Measurements from ENCODE around the gene TBC1D5. TPM values are rescaled to one million over a fixed set of nuclear protein-coding genes. Genes with fewer than 3 reads are reported as not detected.

The TBC1D5 gene
- total RNA-seq, 2 experiments from 2014 or later, result 54.4 to 57.2 TPM

GRCh38 chr3:17160597-17160996 lies 581.8 kb downstream of the TBC1D5 start:
- Mint-ChIP-seq H3K36me3 (ENCODE audit: low read depth) (peaks cover 17% of the 10 kb centered on the region), H3K27ac (no peak overlapping the region), H3K4me1 (ENCODE audit: low read depth) (peaks cover 6% of the 10 kb centered on the region), H3K4me3 (no peak overlapping the region), H3K9me3 (no peaks in the 10 kb centered on the region), H3K27me3 (ENCODE audit: low read depth) (no peaks in the 10 kb centered on the region)
- intact Hi-C loops (cut with micrococcal nuclease), result no loop called here
- DNase-seq, result no peak
- CTCF ChIA-PET, result no interaction called here

- Mint-ChIP-seq H3K36me3 (ENCODE audit: low read depth) (peaks cover 26% of the 10 kb centered on the region), H3K4me3 (no peak overlapping the region), H3K4me1 (ENCODE audit: low read depth) (peaks cover 6% of the 10 kb centered on the region), H3K27ac (no peak overlapping the region), H3K27me3 (ENCODE audit: low read depth) (no peaks in the 10 kb centered on the region), H3K9me3 (peaks cover 4% of the 10 kb centered on the region)
- CTCF ChIA-PET, result interaction anchor here (1.5 kb wide), 1 partner anchor 561 kb away, joined by 3 read pairs; no protein-coding TSS in a partner anchor
- intact Hi-C loops (cut with micrococcal nuclease), result loop anchor here (10.0 kb wide), 1 partner anchor 586 kb away; the partner anchor contains the start of gene TBC1D5
- DNase-seq, result peak; percentile 33
Measured at GRCh38 chr3:17158941-17159682, 583.3 kb downstream of the TBC1D5 start.

GRCh38 chr3:17157713-17158112 lies 584.7 kb downstream of the TBC1D5 start:
- peaks cover 8% of the 10 kb centered on the region for H3K4me1 Mint-ChIP-seq (ENCODE audit: low read depth)
- H3K27ac Mint-ChIP-seq, result no peak overlapping the region
- no peak overlapping the region for H3K4me3 Mint-ChIP-seq
- CTCF ChIA-PET, result no interaction called here
- H3K27me3 Mint-ChIP-seq (ENCODE audit: low read depth), result no peaks in the 10 kb centered on the region
- intact Hi-C loops (cut with micrococcal nuclease), result loop anchor here (10.0 kb wide), 1 partner anchor 587 kb away; the partner anchor contains the start of gene TBC1D5
- H3K36me3 Mint-ChIP-seq (ENCODE audit: low read depth), result peaks cover 37% of the 10 kb centered on the region
- DNase-seq, result no peak
- H3K9me3 Mint-ChIP-seq, result peaks cover 16% of the 10 kb centered on the region

GRCh38 chr3:17156864-17157263 lies 585.6 kb downstream of the TBC1D5 start:
- H3K27me3 Mint-ChIP-seq (ENCODE audit: low read depth), result no peaks in the 10 kb centered on the region
- no peak overlapping the region for H3K27ac Mint-ChIP-seq
- intact Hi-C loops (cut with micrococcal nuclease), result loop anchor here (10.0 kb wide), 1 partner anchor 588 kb away; the partner anchor contains the start of gene TBC1D5
- H3K4me3 Mint-ChIP-seq, result no peak overlapping the region
- peaks cover 17% of the 10 kb centered on the region for H3K9me3 Mint-ChIP-seq
- DNase-seq, result no peak
- H3K36me3 Mint-ChIP-seq (ENCODE audit: low read depth), result peaks cover 39% of the 10 kb centered on the region
- peaks cover 16% of the 10 kb centered on the region for H3K4me1 Mint-ChIP-seq (ENCODE audit: low read depth)
- CTCF ChIA-PET, result no interaction called here

DNA sequence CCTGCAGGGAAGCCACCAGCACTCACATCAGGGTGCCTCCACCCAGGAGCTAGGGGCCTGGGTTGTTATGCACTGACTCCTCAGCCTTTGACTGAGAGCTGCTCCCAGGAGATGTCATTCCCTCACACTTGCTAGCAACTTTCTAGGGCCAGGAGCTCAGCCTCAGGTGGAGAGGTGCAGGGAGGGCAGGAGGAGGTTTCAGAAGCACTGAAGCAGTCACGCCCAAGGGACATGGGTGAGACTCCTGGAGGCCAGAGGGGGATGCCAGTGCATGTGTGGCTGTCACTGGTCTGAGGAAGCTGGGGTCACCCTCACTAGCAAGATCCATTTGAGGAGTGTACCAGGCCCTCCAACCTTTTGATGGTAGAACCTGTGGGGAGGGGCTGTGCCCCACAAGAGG lies 586.5 kb downstream of the TBC1D5 start:
- peaks cover 42% of the 10 kb centered on the region for H3K36me3 Mint-ChIP-seq (ENCODE audit: low read depth)
- CTCF ChIA-PET, result no interaction called here
- peaks cover 20% of the 10 kb centered on the region for H3K9me3 Mint-ChIP-seq
- H3K4me1 Mint-ChIP-seq (ENCODE audit: low read depth), result peaks cover 25% of the 10 kb centered on the region
- H3K4me3 Mint-ChIP-seq, result no peak overlapping the region
- intact Hi-C loops (cut with micrococcal nuclease), result loop anchor here (10.0 kb wide), 1 partner anchor 589 kb away; the partner anchor contains the start of gene TBC1D5
- H3K27ac Mint-ChIP-seq, result no peak overlapping the region
- no peak for DNase-seq
- no peaks in the 10 kb centered on the region for H3K27me3 Mint-ChIP-seq (ENCODE audit: low read depth)

- H3K4me1 Mint-ChIP-seq (ENCODE audit: low read depth), result peaks cover 31% of the 10 kb centered on the region
Measured at GRCh38 chr3:17154941-17155340, 587.5 kb downstream of the TBC1D5 start.

DNA sequence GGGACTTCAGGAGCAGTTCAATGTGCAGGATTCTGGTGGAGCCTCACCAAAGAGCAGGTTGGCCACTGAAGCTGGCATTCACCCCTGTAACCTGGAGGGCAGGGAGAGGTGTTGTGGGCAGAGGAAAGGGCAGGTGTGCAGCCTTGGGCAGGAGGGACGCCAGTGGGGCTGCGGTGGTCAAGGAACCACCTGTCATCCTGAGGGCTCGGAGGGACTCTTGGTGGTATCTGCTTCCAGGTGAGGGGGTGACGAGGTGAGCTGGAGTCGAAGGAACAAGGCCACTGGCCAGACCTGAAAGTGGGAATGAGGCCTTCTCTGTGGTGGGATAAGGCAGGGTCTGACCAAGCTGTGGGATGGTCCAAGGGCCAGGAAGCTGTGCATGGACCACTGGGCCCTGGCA lies 588.2 kb downstream of the TBC1D5 start:
- Mint-ChIP-seq H3K4me3 (no peak overlapping the region), H3K27me3 (ENCODE audit: low read depth) (no peaks in the 10 kb centered on the region), H3K4me1 (ENCODE audit: low read depth) (peaks cover 29% of the 10 kb centered on the region), H3K9me3 (peaks cover 26% of the 10 kb centered on the region), H3K36me3 (ENCODE audit: low read depth) (peaks cover 41% of the 10 kb centered on the region), H3K27ac (no peak overlapping the region)
- no peak for DNase-seq
- CTCF ChIA-PET, result interaction anchor here (0.6 kb wide), 1 partner anchor 36 kb away, joined by 3 read pairs; no protein-coding TSS in a partner anchor
- intact Hi-C loops (cut with micrococcal nuclease), result loop anchor here (5.0 to 10.0 kb wide), 2 partner anchors 591 to 1403 kb away; partner anchors contain the start of gene TBC1D5

More at GRCh38 chr3:17154941-17155340, 587.5 kb downstream of the TBC1D5 start:
- H3K27ac Mint-ChIP-seq, result no peak overlapping the region
- no peaks in the 10 kb centered on the region for H3K27me3 Mint-ChIP-seq (ENCODE audit: low read depth)
- peaks cover 43% of the 10 kb centered on the region for H3K36me3 Mint-ChIP-seq (ENCODE audit: low read depth)
- no peak overlapping the region for H3K4me3 Mint-ChIP-seq
- peaks cover 26% of the 10 kb centered on the region for H3K9me3 Mint-ChIP-seq
- CTCF ChIA-PET, result no interaction called here
- no peak for DNase-seq
- intact Hi-C loops (cut with micrococcal nuclease), result loop anchor here (5.0 to 10.0 kb wide), 2 partner anchors 590 to 1402 kb away; partner anchors contain the start of gene TBC1D5

- Mint-ChIP-seq H3K4me3 (no peak overlapping the region), H3K36me3 (ENCODE audit: low read depth) (peaks cover 41% of the 10 kb centered on the region), H3K9me3 (peaks cover 26% of the 10 kb centered on the region), H3K4me1 (ENCODE audit: low read depth) (peaks cover 25% of the 10 kb centered on the region), H3K27me3 (ENCODE audit: low read depth) (no peaks in the 10 kb centered on the region), H3K27ac (no peak overlapping the region)
- no peak for DNase-seq
- intact Hi-C loops (cut with micrococcal nuclease), result loop anchor here (5.0 to 10.0 kb wide), 2 partner anchors 592 to 1404 kb away; partner anchors contain the start of gene TBC1D5
- CTCF ChIA-PET, result interaction anchor here (0.6 to 1.8 kb wide), 2 partner anchors 45 to 79 kb away, joined by 3 to 7 read pairs; no protein-coding TSS in a partner anchor
Measured at GRCh38 chr3:17153209-17153608, 589.2 kb downstream of the TBC1D5 start.

- peak overlapping the region; percentile 28 for H3K4me3 Mint-ChIP-seq
- intact Hi-C loops (cut with micrococcal nuclease), result loop anchor here (1.0 to 10.0 kb wide), 11 partner anchors 31 to 1406 kb away; partner anchors contain the start of gene TBC1D5
- DNase-seq, result peak; percentile 95
- H3K27me3 Mint-ChIP-seq (ENCODE audit: low read depth), result no peaks in the 10 kb centered on the region
- H3K27ac Mint-ChIP-seq, result peak overlapping the region; percentile 85
- CTCF ChIA-PET, result interaction anchor here (0.6 to 1.8 kb wide), 7 partner anchors 31 to 263 kb away, joined by 3 to 5 read pairs (median 3); no protein-coding TSS in a partner anchor
- H3K4me1 Mint-ChIP-seq (ENCODE audit: low read depth), result peaks cover 25% of the 10 kb centered on the region
- peaks cover 38% of the 10 kb centered on the region for H3K36me3 Mint-ChIP-seq (ENCODE audit: low read depth)
- peaks cover 26% of the 10 kb centered on the region for H3K9me3 Mint-ChIP-seq
Measured at GRCh38 chr3:17151598-17152373, 590.6 kb downstream of the TBC1D5 start.

DNA sequence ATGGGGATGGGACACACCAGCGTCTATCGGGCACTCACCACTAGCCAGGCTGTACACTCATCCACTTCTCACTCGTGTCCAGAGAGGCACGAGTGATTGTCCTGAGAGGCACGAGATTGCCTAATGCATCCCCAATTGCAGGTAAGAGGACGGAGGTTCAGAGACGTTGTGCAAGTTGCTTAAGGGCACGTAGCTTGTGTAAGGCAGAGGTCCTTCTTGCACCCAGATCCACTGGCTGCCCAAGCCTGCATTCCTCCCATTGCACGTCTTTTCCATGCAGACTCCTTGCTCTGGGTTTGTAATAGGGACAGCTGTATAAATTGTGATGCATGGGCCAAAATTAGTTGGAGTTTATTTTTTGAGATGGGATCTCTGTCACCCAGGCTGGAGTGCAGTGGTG lies 593.4 kb downstream of the TBC1D5 start:
- no peak for DNase-seq
- no peak overlapping the region for H3K4me3 Mint-ChIP-seq
- CTCF ChIA-PET, result no interaction called here
- peaks cover 22% of the 10 kb centered on the region for H3K9me3 Mint-ChIP-seq
- intact Hi-C loops (cut with micrococcal nuclease), result no loop called here
- peaks cover 35% of the 10 kb centered on the region for H3K4me1 Mint-ChIP-seq (ENCODE audit: low read depth)
- no peaks in the 10 kb centered on the region for H3K27me3 Mint-ChIP-seq (ENCODE audit: low read depth)
- no peak overlapping the region for H3K27ac Mint-ChIP-seq
- H3K36me3 Mint-ChIP-seq (ENCODE audit: low read depth), result peaks cover 23% of the 10 kb centered on the region

- Mint-ChIP-seq H3K27me3 (ENCODE audit: low read depth) (no peaks in the 10 kb centered on the region), H3K36me3 (ENCODE audit: low read depth) (no peaks in the 10 kb centered on the region), H3K27ac (no peak overlapping the region), H3K9me3 (no peaks in the 10 kb centered on the region), H3K4me1 (ENCODE audit: low read depth) (peaks cover 12% of the 10 kb centered on the region), H3K4me3 (no peak overlapping the region)
- intact Hi-C loops (cut with micrococcal nuclease), result no loop called here
- CTCF ChIA-PET, result no interaction called here
- DNase-seq, result peak; percentile 36
Measured at GRCh38 chr3:17144665-17144993, 597.8 kb downstream of the TBC1D5 start.

Data from activated naive CD4-positive, alpha-beta T cell treated with anti-CD3 and anti-CD28 coated beads for 36 hours (primary cell).